ENCODE data around the gene MCRIP1. TPM values are rescaled to one million over a fixed set of nuclear protein-coding genes. Genes with fewer than 3 reads are reported as not detected.
A peak's percentile ranks its signal among the peaks of the same experiment; 100 is the strongest.

The MCRIP1 gene
- total RNA-seq, 1 donor from 2014 or later: 69.2 TPM

DNA sequence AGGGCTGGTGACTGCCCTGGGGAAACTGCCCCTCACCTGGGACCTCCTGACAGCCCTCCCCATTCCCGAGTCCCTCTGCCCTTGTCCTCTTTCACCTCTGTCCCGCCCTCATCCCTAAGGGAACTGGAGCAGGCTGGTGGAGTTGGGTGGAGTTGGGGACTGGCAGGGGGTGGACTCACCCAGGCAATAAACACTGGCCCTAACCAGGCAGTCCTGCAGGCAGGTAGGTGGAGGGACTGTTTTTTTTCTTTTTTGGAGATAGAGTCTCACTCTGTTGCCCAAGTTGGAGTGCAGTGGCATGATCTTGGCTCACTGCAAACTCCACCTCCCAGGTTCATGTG lies 17.5 kb downstream of the MCRIP1 start:
- no peak for ATAC-seq
- no peaks in the 10 kb centered on the region for H3K4me1 ChIP-seq
- no peaks in the 10 kb centered on the region for H3K36me3 ChIP-seq
- H3K27ac ChIP-seq: no peak overlapping the region
- intact Hi-C loops (cut with DNase I): no loop called here
- H3K9me3 ChIP-seq: no peaks in the 10 kb centered on the region
- TF ChIP-seq CTCF (IDR thresholded peaks at IDR 0.05): no peak
- no peak for DNase-seq
- no peak overlapping the region for H3K4me3 ChIP-seq
- H3K27me3 ChIP-seq (ENCODE audit: low read depth): peaks cover 32% of the 10 kb centered on the region

GRCh38 chr17:81814748-81815645 lies 18.1 kb downstream of the MCRIP1 start:
- Histone ChIP-seq H3K4me3 (no peak overlapping the region), H3K27ac (no peak overlapping the region), H3K9me3 (no peaks in the 10 kb centered on the region), H3K36me3 (no peaks in the 10 kb centered on the region), H3K4me1 (no peaks in the 10 kb centered on the region), H3K27me3 (ENCODE audit: low read depth) (peaks cover 39% of the 10 kb centered on the region)
- DNase-seq (no peak), ATAC-seq (peak; percentile 15 to 64)
- intact Hi-C loops (cut with DNase I): no loop called here
- TF ChIP-seq CTCF (IDR thresholded peaks at IDR 0.05): no peak

GRCh38 chr17:81813861-81814683 lies 19.0 kb downstream of the MCRIP1 start:
- no peak for ATAC-seq
- Histone ChIP-seq H3K27ac (no peak overlapping the region), H3K36me3 (no peaks in the 10 kb centered on the region), H3K4me3 (no peak overlapping the region), H3K27me3 (ENCODE audit: low read depth) (peaks cover 42% of the 10 kb centered on the region), H3K4me1 (no peaks in the 10 kb centered on the region), H3K9me3 (no peaks in the 10 kb centered on the region)
- TF ChIP-seq CTCF (IDR thresholded peaks at IDR 0.05): no peak
- DNase-seq: no peak
- intact Hi-C loops (cut with DNase I): no loop called here

DNA sequence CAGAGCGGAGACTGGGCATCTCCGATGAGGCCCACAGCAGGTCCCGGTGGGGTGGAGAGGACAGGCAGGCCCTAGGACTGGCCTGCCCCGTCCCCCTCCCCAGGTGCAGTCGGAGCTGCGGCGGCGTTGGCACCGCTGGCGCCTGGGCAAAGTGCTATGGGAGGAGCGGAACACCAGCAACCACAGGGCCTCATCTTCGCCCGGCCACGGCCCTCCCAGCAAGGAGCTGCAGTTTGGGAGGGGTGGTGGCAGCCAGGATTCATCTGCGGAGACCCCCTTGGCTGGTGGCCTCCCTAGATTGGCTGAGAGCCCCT lies 19.8 kb downstream of the MCRIP1 start:
- H3K27me3 ChIP-seq (ENCODE audit: low read depth): peaks cover 45% of the 10 kb centered on the region
- TF ChIP-seq CTCF (IDR thresholded peaks at IDR 0.05): no peak
- ATAC-seq: no peak
- no peak for DNase-seq
- no peaks in the 10 kb centered on the region for H3K9me3 ChIP-seq
- H3K4me1 ChIP-seq: no peaks in the 10 kb centered on the region
- H3K36me3 ChIP-seq: no peaks in the 10 kb centered on the region
- intact Hi-C loops (cut with DNase I): no loop called here
- no peak overlapping the region for H3K4me3 ChIP-seq
- no peak overlapping the region for H3K27ac ChIP-seq

GRCh38 chr17:81812571-81813370 lies 20.3 kb downstream of the MCRIP1 start:
- intact Hi-C loops (cut with DNase I): no loop called here
- H3K36me3 ChIP-seq: no peaks in the 10 kb centered on the region
- ATAC-seq (no peak), DNase-seq (no peak)
- no peaks in the 10 kb centered on the region for H3K4me1 ChIP-seq
- H3K4me3 ChIP-seq: no peak overlapping the region
- TF ChIP-seq CTCF (IDR thresholded peaks at IDR 0.05): no peak
- no peaks in the 10 kb centered on the region for H3K9me3 ChIP-seq
- H3K27me3 ChIP-seq (ENCODE audit: low read depth): peaks cover 50% of the 10 kb centered on the region
- H3K27ac ChIP-seq: no peak overlapping the region
